HL-60 (cell line): ENCODE measurements around the gene AEN.

Experiments used
- GABPA ChIP-seq: IDR thresholded peaks from 2 replicates; pipeline ENCODE4 v1.6.1; 2012; ENCODE audit warnings: low read depth
- POLR2AphosphoS5 ChIP-seq: IDR thresholded peaks from 2 replicates; pipeline ENCODE4 v1.6.1; 2012; ENCODE audit warnings: low read depth
- SPI1 ChIP-seq: IDR thresholded peaks from 2 replicates; pipeline ENCODE4 v1.6.1; 2012; ENCODE audit warnings: low read depth, mild to moderate bottlenecking, borderline replicate concordance
- TF ChIP-seq, protein P1 (sequence below): IDR thresholded peaks from one replicate; pipeline ENCODE4 v1.5.1; 2011; ENCODE audit warnings: low read length, control low read depth, inconsistent platforms; ENCODE audit not compliant: insufficient read depth

DNA sequence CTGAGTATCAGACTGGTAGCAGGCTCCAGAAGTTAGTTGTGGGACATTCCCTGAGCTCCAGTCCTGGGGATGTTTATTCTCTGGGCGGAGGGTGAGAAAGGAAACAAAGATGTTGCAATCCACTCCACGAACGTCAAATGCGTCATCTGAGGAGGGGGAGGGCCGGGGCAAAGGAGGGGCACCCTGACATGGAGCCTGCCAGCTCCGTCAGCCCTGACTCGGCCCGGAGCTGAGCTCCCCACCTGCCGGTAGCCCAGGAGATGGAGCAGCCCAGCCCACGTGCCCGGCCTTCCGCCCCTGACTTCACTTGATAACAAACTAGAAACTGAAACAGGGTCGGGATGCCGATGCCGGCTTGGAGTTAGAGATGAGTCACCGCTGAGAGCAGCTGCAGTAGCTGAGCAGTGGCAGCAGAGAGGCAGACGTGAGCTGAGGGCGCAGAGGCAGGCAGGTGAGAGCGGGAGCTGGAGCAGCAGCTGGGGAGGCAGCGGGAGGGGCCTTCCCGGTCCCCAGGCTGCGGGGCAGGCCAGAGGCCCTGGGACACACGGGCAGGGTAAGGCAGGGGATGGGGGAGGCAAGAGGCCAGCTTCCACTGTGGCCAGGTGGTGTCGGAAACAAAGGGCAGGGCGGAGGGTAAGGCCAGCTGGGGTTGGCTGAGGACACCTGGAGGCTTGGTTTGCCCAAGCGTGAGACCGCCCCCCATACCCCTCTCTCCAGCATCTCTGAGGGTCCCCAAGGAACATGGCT is 17.7 kb downstream of the AEN start, which contains the start of gene ISG20:
- TF ChIP-seq POLR2AphosphoS5 = peak; percentile 57
- TF ChIP-seq, protein P1, sequence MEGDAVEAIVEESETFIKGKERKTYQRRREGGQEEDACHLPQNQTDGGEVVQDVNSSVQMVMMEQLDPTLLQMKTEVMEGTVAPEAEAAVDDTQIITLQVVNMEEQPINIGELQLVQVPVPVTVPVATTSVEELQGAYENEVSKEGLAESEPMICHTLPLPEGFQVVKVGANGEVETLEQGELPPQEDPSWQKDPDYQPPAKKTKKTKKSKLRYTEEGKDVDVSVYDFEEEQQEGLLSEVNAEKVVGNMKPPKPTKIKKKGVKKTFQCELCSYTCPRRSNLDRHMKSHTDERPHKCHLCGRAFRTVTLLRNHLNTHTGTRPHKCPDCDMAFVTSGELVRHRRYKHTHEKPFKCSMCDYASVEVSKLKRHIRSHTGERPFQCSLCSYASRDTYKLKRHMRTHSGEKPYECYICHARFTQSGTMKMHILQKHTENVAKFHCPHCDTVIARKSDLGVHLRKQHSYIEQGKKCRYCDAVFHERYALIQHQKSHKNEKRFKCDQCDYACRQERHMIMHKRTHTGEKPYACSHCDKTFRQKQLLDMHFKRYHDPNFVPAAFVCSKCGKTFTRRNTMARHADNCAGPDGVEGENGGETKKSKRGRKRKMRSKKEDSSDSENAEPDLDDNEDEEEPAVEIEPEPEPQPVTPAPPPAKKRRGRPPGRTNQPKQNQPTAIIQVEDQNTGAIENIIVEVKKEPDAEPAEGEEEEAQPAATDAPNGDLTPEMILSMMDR = no peak
- no peak for TF ChIP-seq SPI1
- no peak for TF ChIP-seq GABPA
